ENCODE results near the gene FZR1. TPM values are rescaled to one million over a fixed set of nuclear protein-coding genes. Genes with fewer than 3 reads are reported as not detected.
"Not testable (repeated sequence)": the region's sequence is repeated elsewhere in the genome, so short reads cannot be mapped to it uniquely, and the experiment has no call there.

The FZR1 gene
- total RNA-seq, 1 donor from 2014 or later = 45.3 TPM

- peak within 1 kb of the TSS; percentile 96 for H3K4me3 Mint-ChIP-seq
- intact Hi-C loops (cut with micrococcal nuclease) = loop anchor here (1.0 to 5.0 kb wide), 5 partner anchors 15 to 775 kb away; partner anchors contain the start of genes APBA3, FZR1, HMG20B and MRPL54
- peak within 1 kb of the TSS; percentile 84 for H3K27ac Mint-ChIP-seq
- no peaks in the 10 kb centered on the region for H3K9me3 Mint-ChIP-seq
- DNase-seq (ENCODE audit: low spot score) = peak; percentile 96
- no peaks in the 10 kb centered on the region for H3K27me3 Mint-ChIP-seq (ENCODE audit: insufficient read depth)
- H3K36me3 Mint-ChIP-seq (ENCODE audit: low read depth) = peaks cover 10% of the 10 kb centered on the region
- H3K4me1 Mint-ChIP-seq (ENCODE audit: low read depth) = peaks cover 32% of the 10 kb centered on the region
Measured at GRCh38 chr19:3557461-3558248, 51.5 kb downstream of the FZR1 start, which contains the start of gene MFSD12. Gene MFSD12 (minus strand): TSS chr19:3557586. CDS start chr19:3557403, 183 bp downstream.

DNA sequence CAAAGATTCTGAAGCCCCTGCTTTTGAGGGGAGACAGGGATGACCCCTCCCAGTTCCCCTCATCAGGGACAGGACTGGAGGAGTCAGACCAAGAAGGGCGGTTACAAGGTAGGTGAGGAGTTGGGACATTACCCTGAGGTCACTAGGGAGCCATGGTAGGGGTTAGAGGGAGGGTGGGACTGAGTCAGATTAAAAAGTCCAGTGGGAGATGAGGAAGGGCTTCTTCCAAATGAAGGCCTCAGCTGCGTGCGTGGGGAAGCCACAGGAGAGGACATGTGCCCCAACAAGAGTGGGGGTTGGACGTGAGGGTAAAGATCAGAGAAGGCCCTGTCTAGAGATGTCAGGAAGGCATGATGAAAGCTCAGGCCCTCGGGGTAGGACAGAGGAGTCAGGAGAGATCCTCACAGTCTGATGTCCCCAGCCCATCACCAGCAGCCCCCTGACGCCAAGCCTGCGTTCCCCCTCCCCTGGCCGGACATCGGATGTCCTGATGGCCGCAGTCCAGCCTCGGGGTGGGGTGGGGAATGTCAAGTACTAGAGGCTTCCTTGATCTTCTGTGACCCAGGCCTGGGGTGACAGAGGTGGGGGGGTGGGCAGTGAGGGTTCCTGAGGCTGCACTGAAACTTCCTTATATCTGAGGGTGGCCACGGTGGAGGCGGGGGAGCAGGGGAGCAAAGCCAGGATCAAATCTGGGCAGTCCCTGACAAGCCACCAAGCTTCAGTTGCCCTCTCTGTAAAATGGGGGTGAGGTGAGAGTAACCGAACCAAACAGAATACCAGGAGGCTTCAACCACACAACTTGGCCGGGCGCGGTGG is 57.8 kb downstream of the FZR1 start:
- intact Hi-C loops (cut with micrococcal nuclease) = no loop called here
- no peak overlapping the region for H3K4me3 Mint-ChIP-seq
- no peak overlapping the region for H3K27ac Mint-ChIP-seq
- H3K4me1 Mint-ChIP-seq (ENCODE audit: low read depth) = no peaks in the 10 kb centered on the region
- no peaks in the 10 kb centered on the region for H3K36me3 Mint-ChIP-seq (ENCODE audit: low read depth)
- H3K27me3 Mint-ChIP-seq (ENCODE audit: insufficient read depth) = peaks cover 1% of the 10 kb centered on the region
- no peak for DNase-seq (ENCODE audit: low spot score)
- no peaks in the 10 kb centered on the region for H3K9me3 Mint-ChIP-seq

DNA sequence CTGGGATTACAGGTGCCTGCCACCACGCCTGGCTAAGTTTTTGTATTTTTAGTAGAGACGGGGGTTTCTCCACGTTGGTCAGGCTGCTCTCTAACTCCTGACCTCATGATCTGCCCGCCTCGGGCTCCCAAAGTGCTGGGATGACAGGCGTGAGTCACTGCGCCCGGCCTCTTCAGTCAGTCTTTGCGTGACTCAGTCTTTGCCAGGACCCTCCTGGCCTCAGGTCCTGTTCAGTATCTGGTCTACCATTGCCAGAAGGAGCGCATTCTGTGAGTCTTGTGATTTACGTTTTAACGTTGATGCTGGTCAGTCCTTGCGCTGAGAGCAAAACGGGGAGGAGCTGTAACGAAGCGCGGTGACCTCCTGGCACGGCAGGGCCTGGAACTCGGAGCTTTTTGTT is 59.0 kb downstream of the FZR1 start:
- no peaks in the 10 kb centered on the region for H3K4me1 Mint-ChIP-seq (ENCODE audit: low read depth)
- no peaks in the 10 kb centered on the region for H3K9me3 Mint-ChIP-seq
- no peak for DNase-seq (ENCODE audit: low spot score)
- peaks cover 1% of the 10 kb centered on the region for H3K27me3 Mint-ChIP-seq (ENCODE audit: insufficient read depth)
- no peaks in the 10 kb centered on the region for H3K36me3 Mint-ChIP-seq (ENCODE audit: low read depth)
- H3K27ac Mint-ChIP-seq = no peak overlapping the region
- no peak overlapping the region for H3K4me3 Mint-ChIP-seq
- intact Hi-C loops (cut with micrococcal nuclease) = no loop called here

DNA sequence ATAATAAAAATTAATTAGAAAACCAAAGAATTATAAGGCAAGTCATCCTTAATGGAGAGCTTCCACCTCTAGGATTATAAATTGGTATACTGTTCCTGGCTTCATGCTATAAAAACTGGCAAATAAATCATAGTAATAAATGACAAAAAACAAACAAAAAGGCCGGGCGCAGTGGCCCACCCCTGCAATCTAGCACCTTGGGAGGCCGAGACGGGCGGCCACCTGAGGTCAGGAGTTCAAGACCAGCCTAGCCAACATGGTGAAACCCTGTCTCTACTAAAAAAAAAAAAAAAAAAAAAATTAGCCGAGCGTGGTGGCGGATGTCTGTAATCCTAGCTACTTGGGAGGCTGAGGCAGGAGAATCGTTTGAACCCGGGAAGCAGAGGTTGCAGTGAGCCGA is 63.9 kb downstream of the FZR1 start:
- H3K9me3 Mint-ChIP-seq; H3K4me1 Mint-ChIP-seq (ENCODE audit: low read depth); H3K36me3 Mint-ChIP-seq (ENCODE audit: low read depth); DNase-seq (ENCODE audit: low spot score); H3K27ac Mint-ChIP-seq; H3K27me3 Mint-ChIP-seq (ENCODE audit: insufficient read depth); H3K4me3 Mint-ChIP-seq: not testable (repeated sequence)
- intact Hi-C loops (cut with micrococcal nuclease) = loop anchor here (5.0 kb wide), 1 partner anchor 1918 kb away; the partner anchor contains the start of gene TCF3

- intact Hi-C loops (cut with micrococcal nuclease) = loop anchor here (5.0 kb wide), 1 partner anchor 1918 kb away; the partner anchor contains the start of gene TCF3
- no peaks in the 10 kb centered on the region for H3K9me3 Mint-ChIP-seq
- no peaks in the 10 kb centered on the region for H3K4me1 Mint-ChIP-seq (ENCODE audit: low read depth)
- DNase-seq (ENCODE audit: low spot score) = no peak
- no peak overlapping the region for H3K4me3 Mint-ChIP-seq
- peaks cover 9% of the 10 kb centered on the region for H3K36me3 Mint-ChIP-seq (ENCODE audit: low read depth)
- H3K27ac Mint-ChIP-seq = no peak overlapping the region
- peaks cover 2% of the 10 kb centered on the region for H3K27me3 Mint-ChIP-seq (ENCODE audit: insufficient read depth)
Measured at GRCh38 chr19:3570606-3571011, 64.5 kb downstream of the FZR1 start.

- Mint-ChIP-seq H3K4me3 (peak overlapping the region; percentile 77), H3K36me3 (ENCODE audit: low read depth) (peaks cover 9% of the 10 kb centered on the region), H3K4me1 (ENCODE audit: low read depth) (no peaks in the 10 kb centered on the region), H3K27me3 (ENCODE audit: insufficient read depth) (peaks cover 2% of the 10 kb centered on the region), H3K9me3 (no peaks in the 10 kb centered on the region), H3K27ac (peak overlapping the region; percentile 75)
- intact Hi-C loops (cut with micrococcal nuclease) = loop anchor here (1.0 to 5.0 kb wide), 10 partner anchors 15 to 1920 kb away; partner anchors contain the start of genes FZR1, MFSD12, MPND and TCF3
- peak; percentile 99 for DNase-seq (ENCODE audit: low spot score)
Measured at GRCh38 chr19:3572132-3572854, 66.2 kb downstream of the FZR1 start.

GRCh38 chr19:3572855-3573161 is 66.7 kb downstream of the FZR1 start, which contains the start of gene HMG20B:
Gene HMG20B (plus strand): TSS chr19:3572944. CDS start chr19:3573310, 366 bp downstream.
- H3K27me3 Mint-ChIP-seq (ENCODE audit: insufficient read depth) = peaks cover 2% of the 10 kb centered on the region
- peaks cover 9% of the 10 kb centered on the region for H3K36me3 Mint-ChIP-seq (ENCODE audit: low read depth)
- H3K9me3 Mint-ChIP-seq = no peaks in the 10 kb centered on the region
- DNase-seq (ENCODE audit: low spot score) = no peak
- intact Hi-C loops (cut with micrococcal nuclease) = loop anchor here (1.0 to 5.0 kb wide), 10 partner anchors 16 to 1921 kb away; partner anchors contain the start of genes FZR1, MFSD12, MPND and TCF3
- H3K4me1 Mint-ChIP-seq (ENCODE audit: low read depth) = no peaks in the 10 kb centered on the region
- H3K4me3 Mint-ChIP-seq = peak within 1 kb of the TSS; percentile 85
- H3K27ac Mint-ChIP-seq = peak within 1 kb of the TSS; percentile 75

GRCh38 chr19:3573162-3573857 is 67.2 kb downstream of the FZR1 start:
- peak overlapping the region; percentile 85 for H3K4me3 Mint-ChIP-seq
- H3K4me1 Mint-ChIP-seq (ENCODE audit: low read depth) = no peaks in the 10 kb centered on the region
- peak overlapping the region; percentile 74 for H3K27ac Mint-ChIP-seq
- DNase-seq (ENCODE audit: low spot score) = no peak
- H3K27me3 Mint-ChIP-seq (ENCODE audit: insufficient read depth) = peaks cover 2% of the 10 kb centered on the region
- peaks cover 9% of the 10 kb centered on the region for H3K36me3 Mint-ChIP-seq (ENCODE audit: low read depth)
- intact Hi-C loops (cut with micrococcal nuclease) = loop anchor here (2.0 to 5.0 kb wide), 6 partner anchors 289 to 1921 kb away; partner anchors contain the start of genes MPND and TCF3
- H3K9me3 Mint-ChIP-seq = no peaks in the 10 kb centered on the region

GRCh38 chr19:3573858-3574637 is 67.9 kb downstream of the FZR1 start:
- Mint-ChIP-seq H3K4me3 (peak overlapping the region; percentile 85), H3K27me3 (ENCODE audit: insufficient read depth) (peaks cover 2% of the 10 kb centered on the region), H3K27ac (peak overlapping the region; percentile 74), H3K4me1 (ENCODE audit: low read depth) (no peaks in the 10 kb centered on the region), H3K9me3 (no peaks in the 10 kb centered on the region), H3K36me3 (ENCODE audit: low read depth) (peaks cover 9% of the 10 kb centered on the region)
- peak; percentile 86 for DNase-seq (ENCODE audit: low spot score)
- intact Hi-C loops (cut with micrococcal nuclease) = loop anchor here (2.0 to 5.0 kb wide), 6 partner anchors 289 to 1922 kb away; partner anchors contain the start of genes MPND and TCF3

GRCh38 chr19:3575260-3575741 is 69.2 kb downstream of the FZR1 start:
- peaks cover 9% of the 10 kb centered on the region for H3K36me3 Mint-ChIP-seq (ENCODE audit: low read depth)
- no peak for DNase-seq (ENCODE audit: low spot score)
- H3K27me3 Mint-ChIP-seq (ENCODE audit: insufficient read depth) = peaks cover 2% of the 10 kb centered on the region
- intact Hi-C loops (cut with micrococcal nuclease) = no loop called here
- no peaks in the 10 kb centered on the region for H3K4me1 Mint-ChIP-seq (ENCODE audit: low read depth)
- H3K9me3 Mint-ChIP-seq = no peaks in the 10 kb centered on the region
- H3K4me3 Mint-ChIP-seq = no peak overlapping the region
- H3K27ac Mint-ChIP-seq = no peak overlapping the region

DNA sequence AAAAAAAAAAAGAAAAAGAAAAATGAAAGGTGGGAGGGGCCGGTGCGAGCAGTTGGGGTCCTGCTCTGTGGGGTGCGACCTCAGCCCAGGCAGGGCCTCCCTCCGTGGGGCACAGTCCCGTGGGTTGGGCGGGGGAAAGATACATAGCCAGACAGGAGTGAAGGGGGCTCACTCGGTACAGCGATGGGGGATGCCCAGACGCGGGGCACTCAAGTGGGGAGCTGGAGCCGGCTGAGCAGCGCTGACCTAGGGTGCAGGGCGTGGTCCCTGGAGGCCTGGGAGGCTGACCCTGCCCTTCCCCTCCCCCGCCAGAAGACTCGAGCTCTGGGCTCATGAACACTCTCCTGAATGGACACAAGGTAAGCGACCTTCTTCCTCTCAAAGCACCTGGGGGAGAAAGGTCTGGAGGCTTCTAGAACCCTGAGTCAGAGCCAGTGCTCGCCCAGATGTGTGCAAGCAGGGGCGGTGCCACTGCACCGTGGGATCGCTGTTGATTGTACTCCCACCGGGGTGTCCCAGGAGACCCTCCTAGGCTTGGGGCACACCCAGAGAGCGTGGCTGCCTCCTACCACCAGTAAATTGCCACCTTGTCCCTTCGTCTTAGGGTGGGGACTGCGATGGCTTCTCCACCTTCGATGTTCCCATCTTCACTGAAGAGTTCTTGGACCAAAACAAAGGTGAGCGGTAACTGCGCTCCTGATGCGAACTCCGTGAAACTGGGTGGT is 70.0 kb downstream of the FZR1 start:
- H3K27me3 Mint-ChIP-seq (ENCODE audit: insufficient read depth) = peaks cover 2% of the 10 kb centered on the region
- intact Hi-C loops (cut with micrococcal nuclease) = no loop called here
- DNase-seq (ENCODE audit: low spot score) = no peak
- no peaks in the 10 kb centered on the region for H3K4me1 Mint-ChIP-seq (ENCODE audit: low read depth)
- peaks cover 9% of the 10 kb centered on the region for H3K36me3 Mint-ChIP-seq (ENCODE audit: low read depth)
- no peaks in the 10 kb centered on the region for H3K9me3 Mint-ChIP-seq
- no peak overlapping the region for H3K27ac Mint-ChIP-seq
- no peak overlapping the region for H3K4me3 Mint-ChIP-seq

Data from activated T-helper 1 cell treated with anti-CD3 and anti-CD28 coated beads, Interleukin-12 subunit alpha, Interleukin-12 subunit beta, Interleukin-2, Interleukin-4 antibody, amounts not matched to agents 30 ng/mL and 10 ng/mL and 1 ng/mL, durations not matched to agents 14 hours and 24 hours and 36 hours (primary cell).